HepG2 (cell line): ENCODE data around the gene OTOP3.

Experiments used
- CHD2 ChIP-seq: IDR thresholded peaks from 2 replicates; pipeline ENCODE4 v1.6.1; 2011; ENCODE audit warnings: low read depth, low read length, improper control_type of control experiment
- NR2C2 ChIP-seq: sonication (generic); formaldehyde crosslinking; IDR thresholded peaks from 2 replicates; pipeline ENCODE4 v1.4.0; 2020; ENCODE audit warnings: missing genetic modification reagents, mild to moderate bottlenecking, moderate library complexity, borderline replicate concordance
- POLR2AphosphoS5 ChIP-seq: IDR thresholded peaks from 2 replicates; pipeline ENCODE4 v1.6.1; 2012; ENCODE audit warnings: low read depth, low read length
- SP1 ChIP-seq, 2 experiments: fragments of 450-650 bp in 1 of 2; sonication (generic) in 1 of 2; formaldehyde crosslinking in 1 of 2; IDR thresholded peaks; 2 replicates each; pipeline versions ENCODE4 v1.4.0 to v1.6.1; 2016 to 2020; ENCODE audit warnings: missing genetic modification reagents in 1 of 2

GRCh38 chr17:74904687-74905409 lies 30.9 kb upstream of the OTOP3 start:
- no peak for TF ChIP-seq NR2C2 (CRISPR knock-in tag)
- no peak for TF ChIP-seq CHD2
- TF ChIP-seq POLR2AphosphoS5 = no peak
- no peak for TF ChIP-seq SP1 (IDR thresholded peaks at IDR 0.05)
- TF ChIP-seq SP1 (CRISPR knock-in tag; IDR thresholded peaks at IDR 0.05) = no peak
